Activated gamma-delta T cell treated with anti-CD3 and anti-CD28 coated beads, Interleukin-2, amount 50 U/mL, for 16 hours (primary cell): ENCODE measurements around the gene CASP10.
"Not testable (repeated sequence)": the region's sequence is repeated elsewhere in the genome, so short reads cannot be mapped to it uniquely, and the experiment has no call there.

ENCODE experiments used
- DNase-seq: peaks from one replicate; pipeline ENCODE4 v3.0.0-alpha.2; 2020; ENCODE audit warnings: low read depth

CASP10 gene

DNA sequence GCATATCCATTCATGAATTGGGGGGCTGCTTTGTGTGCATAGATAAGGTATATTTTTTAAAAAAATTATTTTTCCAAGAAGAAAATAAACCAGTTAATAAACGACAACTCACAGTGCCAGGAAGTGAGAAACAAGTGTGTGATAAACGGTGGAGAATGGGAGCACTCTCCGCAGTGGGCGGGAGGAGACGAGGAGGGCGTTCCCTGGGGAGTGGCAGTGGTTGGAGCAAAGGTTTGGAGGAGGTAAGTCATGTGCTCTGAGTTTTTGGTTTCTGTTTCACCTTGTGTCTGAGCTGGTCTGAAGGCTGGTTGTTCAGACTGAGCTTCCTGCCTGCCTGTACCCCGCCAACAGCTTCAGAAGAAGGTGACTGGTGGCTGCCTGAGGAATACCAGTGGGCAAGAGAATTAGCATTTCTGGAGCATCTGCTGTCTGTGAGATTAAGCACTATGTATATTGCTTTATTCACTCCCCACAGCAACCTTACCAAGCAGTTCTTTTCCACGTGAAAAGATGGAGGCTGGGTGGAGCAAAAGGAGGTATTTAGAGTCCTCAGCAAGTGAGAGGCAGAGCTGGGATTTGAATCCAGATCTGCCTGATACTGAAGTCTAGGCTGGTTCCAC lies 50.4 kb downstream of the CASP10 start:
- peak; percentile 77 for DNase-seq

DNA sequence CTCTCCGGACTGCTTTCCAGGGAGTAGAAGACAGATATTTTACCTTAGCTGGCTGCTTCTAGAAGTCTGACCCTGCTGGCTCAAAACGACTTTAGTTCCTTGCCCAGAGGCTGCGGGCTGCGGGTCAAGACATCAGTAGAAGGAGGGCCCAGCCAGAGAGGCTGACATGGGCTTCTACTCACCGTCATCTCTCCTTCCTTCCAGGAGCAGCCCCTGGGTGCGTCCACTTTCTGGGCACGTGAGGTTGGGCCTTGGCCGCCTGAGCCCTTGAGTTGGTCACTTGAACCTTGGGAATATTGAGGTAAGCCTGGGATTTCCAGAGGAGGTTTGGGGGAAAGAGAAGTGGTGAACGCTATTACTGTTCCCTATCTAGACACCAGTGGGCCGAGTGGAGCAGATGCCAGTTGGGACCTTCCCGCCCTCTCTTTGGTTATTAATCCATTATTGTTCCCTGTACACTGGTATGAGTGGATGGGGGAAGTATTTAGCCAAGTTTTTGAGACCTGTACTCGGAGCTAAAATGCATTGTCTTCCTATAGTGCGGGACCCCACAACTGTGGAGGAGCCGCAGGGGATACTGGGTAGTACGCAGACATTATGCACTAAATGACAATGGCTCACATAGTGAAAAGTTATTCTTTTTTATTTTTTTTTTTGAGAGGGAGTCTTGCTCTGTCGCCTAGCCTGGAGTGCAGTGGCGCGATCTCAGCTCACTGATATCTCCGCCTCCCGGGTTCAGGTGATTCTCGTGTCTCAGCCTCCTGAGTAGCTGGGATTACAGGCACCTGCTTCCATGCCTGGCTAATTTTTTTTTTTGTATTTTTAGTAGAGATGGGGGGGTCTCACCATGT lies 51.1 kb downstream of the CASP10 start:
- DNase-seq = no peak

DNA sequence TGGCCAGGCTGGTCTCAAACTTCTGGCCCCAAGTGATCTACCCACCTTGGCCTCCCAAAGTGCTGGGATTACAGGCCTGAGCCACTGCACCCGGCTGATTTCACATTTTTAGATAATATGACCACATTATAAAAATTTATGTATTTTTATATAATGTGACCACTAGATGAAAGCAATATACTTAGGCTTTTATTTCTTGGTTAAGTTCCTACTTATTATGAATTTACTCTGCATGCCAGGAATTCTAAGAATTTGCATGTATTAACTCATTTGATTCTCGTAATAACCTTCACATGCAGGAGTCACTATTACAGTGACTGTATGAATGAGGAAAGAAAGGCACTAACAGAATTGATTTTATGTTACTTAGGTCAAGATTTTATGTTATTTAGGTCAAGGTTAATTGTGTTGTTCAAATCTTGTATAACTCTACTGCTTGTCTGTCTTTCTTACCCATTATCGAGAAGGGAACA lies 51.8 kb downstream of the CASP10 start:
- no peak for DNase-seq

DNA sequence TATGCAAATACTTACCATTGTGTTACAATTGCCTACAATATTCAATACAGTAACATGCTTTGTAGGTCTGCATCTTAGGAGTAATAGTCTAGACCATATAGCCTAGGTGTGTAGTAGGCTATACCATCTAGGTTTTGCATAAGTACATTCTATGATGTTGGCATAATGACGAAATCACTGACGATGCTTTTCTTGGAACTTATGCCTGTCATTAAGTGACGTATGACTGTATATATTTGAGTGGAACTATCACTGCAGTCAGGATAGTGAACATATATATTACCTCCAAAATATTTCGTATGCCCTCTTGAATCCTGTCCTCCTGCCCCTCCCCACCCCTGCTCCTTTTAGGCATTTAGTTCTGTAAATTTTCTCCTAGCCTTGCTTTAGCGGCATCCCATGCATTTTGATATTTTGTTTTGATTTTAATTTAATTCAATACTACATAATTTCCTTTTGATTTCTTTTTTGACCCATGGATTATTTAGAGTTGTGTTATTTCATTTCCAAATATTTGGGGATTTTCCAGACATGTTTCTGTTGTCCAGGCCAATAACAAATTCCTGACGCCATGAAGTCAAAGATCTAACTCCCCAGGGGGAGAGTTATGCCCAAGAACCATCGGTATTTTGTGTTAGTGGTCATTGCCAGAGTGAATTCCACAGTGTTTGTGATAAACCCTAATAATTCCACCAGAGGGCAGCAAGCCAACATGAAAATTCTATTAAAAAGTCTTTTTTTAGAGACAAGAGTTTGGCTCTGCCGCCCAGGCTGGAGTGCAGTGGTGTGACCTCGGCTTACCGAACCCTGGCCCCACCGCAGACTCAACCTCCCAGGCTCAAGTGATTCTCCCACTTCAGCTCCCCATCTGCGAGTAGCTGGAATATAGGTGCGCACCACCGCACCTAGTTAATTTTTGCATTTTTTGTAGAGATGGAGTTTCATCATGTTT lies 53.2 kb downstream of the CASP10 start:
- peak; percentile 40 for DNase-seq

DNA sequence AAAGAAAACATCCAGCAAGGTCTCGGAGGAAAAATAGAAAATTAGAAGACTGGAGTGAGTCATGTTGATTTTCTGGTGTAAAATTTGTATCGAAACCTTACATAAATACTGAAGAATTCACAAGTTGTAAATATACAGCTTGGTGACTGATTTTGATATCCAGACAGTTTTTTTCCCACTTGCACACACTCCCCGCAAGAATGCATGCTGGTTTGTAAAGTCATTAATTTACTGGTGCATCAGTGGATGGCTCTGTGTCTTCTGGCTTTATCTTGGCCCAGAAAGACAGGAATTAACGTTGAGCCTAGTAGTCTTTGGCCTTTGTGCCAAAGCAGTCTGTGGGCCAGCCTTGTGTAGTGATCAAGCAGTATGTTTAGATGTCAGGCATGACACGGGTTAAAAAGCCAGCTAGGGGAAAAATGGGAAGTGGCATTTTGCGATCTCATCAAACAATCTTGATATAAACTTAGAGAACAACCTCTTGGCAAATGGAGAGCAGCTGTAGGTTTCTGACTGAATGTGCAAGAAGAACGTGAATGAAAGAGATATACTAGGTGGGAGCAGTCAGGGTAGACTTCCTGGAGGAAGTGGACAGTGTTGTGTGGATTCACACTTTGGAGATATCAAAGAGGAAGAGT lies 54.7 kb downstream of the CASP10 start:
- no peak for DNase-seq

DNA sequence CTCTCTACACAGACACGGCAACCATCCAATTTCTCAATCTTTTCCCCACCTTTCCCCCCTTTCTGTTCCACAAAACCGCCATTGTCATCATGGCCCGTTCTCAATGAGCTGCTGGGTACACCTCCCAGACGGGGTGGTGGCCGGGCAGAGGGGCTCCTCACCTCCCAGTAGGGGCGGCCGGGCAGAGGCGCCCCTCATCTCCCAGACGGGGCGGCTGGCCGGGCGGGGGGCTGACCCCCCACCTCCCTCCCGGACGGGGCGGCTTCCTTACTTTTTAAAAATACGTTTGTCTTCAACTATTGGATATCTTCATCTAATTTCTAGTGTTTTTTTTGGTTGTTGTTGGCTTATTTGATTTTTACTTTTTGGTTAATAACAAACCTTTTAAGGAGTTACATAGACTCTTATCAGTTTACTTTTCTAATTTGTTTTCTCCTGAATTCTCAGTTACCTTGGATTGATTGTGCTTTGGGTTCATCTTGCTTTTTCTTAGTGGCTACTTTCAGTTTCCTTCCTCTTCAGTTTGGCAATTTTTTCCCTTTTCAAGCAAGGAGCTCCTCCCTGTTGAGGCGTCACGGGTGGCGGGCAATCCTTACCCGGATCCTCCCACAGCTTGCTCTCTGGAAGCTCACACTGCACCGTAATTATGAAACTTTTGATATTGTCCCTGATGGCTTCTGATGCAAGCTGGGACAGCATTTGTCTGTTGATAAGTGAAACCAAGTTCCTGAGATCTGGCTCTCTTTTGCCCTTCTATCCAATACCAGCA lies 56.4 kb downstream of the CASP10 start:
- DNase-seq = not testable (repeated sequence)

DNA sequence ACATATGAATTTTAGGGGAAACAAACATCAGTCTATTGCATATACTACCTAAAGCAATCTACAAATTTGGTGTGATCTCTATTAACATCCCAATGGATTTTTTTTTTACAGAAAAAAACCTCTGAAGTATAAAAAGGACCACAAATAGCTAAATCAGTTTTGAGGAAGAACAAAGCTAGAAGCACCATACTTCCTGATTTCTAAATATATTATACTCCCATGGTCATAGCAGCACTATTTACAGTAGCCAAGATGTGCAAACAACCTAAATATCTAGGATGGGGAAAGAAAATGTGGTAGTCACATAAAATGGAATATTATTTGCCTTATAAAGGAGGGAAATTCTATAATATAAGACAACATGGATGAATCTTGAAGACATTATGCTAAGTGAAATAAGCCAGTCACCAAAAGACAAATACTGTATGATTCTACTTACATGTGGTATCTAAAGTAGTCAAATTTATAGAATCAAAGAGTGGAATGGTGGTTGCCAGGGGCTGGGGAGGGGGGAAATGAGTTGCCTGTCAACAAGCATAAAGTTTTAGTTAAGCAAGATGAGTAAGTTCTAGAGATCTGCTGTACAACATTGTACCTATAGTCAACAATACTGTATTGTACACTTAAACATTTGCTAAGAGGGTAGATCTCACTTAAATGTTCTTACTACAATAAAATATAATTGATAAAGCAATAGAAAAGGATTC lies 59.8 kb downstream of the CASP10 start:
- no peak for DNase-seq

DNA sequence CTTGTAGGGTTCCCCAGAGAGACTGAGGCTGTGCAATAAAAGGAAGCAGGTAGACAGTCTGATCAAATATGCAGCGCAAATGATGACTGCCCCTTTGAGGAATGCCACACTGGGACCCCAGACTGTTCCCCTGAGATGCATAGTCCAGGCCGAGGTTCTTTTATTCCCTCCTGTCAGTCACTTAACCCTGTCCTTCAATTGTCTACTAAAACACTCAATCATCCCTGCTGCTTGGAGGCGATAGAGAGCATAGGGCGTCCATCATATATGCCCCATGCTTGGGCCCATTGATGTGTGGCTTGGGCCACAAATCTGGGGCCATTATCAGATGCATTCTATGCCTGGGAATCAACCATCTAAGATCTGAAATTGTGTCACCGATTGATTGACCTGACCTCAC lies 61.9 kb downstream of the CASP10 start:
- no peak for DNase-seq

DNA sequence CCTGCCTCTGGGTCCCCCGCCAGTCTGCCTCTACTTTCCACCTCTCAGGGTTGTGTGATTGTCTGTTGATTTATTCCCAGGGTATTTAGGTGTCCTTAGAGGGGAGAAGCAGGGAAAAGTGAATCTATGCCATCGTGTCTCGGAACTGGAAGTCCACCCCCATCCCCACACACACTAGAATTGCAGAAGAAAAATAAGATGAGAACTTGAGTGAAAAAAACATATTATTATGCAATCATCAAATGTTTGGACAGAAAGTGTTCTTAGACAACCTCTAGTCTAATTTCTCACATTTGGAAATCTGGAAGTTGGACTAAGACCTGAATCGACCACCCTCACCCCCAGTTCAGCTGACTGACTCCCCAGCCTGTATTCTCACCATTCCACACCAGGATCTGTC lies 63.3 kb downstream of the CASP10 start:
- no peak for DNase-seq

DNA sequence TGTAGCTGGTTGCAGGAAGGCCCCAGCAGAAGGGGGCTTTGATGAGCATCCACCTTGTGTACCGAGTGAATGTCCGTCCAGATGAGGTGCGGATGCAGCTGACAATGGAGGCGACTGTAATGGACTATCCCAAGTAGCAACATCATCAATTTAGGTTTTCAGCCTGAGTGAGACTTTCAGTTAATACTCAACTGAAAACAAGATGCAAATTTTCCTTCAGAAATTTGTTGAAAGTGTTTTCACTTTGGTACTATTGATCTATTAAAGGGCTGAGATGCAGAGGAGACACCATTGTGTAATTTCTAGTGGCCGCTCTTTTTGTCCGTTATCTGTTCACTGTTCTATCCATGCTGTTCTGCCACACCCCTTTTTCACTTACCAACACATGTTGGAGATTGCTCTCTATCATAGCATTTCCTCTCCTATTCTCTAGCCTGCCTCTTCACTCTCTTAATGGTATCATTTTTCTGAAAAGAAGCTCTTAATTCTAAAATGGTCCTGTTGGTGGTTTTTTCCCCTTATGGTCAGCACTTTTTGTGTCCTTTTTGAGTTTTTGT lies 65.4 kb downstream of the CASP10 start:
- no peak for DNase-seq

DNA sequence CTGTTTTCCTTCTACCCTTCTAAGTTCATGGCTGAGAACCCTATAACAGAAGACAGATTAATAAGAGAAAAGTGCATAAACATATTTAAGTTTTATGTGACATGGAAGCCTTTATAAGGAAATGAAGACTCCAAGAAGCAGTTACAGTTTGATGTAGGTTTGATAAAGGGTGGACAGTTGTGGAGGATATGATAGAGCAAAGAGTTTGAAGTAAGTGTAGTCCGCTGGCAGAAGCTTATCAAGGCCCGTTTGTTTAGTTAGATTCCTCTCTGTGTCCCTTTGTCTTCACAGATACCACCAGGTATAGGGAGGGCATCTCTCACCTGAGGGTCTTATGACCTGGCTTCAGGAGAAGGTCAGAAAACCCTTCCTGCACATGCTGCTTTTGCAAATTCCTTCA lies 66.9 kb downstream of the CASP10 start:
- no peak for DNase-seq

DNA sequence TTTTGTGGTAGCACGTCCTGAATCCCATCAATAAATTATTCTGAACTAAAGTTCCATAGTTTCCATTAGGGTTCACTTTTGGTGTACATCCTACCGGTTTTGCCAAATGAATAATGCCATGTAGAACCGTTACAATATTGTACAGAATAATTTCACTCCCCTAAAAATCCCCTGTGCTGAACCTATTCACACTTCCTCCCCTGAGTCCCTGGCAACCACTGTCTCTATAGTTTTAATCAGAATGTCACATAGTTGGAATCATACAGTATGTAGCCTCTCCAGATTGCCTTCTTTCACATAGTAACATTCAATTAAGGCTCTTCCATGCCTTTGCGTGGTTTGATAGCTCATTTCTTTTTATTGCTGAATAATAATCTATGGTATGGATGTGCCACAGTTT lies 67.8 kb downstream of the CASP10 start:
- no peak for DNase-seq

DNA sequence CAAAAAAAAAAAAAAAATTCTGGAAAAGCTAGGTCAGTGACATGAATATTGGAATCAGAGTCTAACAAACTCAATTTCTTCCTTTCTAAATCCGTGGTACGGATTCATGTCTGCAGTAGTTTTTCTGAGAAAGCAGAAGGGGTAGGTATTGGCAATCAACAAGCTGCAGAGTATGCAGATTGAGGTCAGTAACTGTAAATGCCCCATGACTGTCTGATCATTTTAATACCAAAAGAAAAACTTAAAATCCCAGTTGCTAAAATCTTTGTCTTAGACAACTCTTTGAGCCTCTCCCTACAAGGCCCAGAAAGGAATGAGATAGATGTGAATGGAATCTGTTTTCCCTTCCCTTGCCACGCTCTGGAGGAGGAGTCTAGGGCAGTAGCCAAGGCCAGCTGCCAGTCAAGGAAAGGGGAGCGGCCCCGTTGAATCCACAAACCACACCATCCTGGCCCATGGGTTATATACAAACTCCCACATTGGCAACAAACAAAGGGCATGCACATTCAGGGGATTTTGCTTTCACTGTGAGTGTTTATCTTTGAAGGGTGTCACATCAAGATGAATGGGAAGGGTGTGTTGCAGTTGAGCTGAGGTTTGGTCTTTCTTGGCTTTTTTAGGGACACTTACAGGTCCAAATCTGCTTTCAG lies 71.3 kb downstream of the CASP10 start:
- DNase-seq = no peak

DNA sequence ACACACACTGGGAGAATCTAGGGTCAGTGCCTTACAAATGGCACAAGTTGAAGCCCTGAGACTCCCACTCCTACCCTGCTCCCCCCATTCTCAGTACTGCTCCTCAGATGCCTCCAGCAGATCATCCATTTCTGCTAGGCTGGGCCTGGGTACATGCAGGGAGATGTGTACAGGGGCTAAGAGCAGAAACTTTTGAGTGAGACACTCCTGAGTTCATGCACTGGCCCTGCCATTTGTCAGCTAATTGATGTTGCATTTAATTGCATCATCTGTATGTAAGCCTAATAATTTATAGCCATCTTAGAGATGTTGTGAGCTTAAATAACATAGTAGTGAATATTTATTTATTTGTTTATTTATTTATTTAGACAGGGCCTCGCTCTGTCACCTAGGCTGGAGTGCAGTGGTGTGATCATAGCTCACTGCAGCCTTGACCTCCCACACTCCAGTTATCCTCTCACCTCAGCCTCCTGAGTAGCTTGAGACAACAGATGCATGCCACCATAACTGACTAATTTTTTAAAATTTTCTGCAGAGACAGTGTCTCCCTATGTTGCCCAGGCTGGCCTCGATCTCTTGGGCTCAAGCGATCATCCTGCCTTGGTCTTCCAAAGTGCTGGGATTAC lies 72.6 kb downstream of the CASP10 start:
- no peak for DNase-seq

DNA sequence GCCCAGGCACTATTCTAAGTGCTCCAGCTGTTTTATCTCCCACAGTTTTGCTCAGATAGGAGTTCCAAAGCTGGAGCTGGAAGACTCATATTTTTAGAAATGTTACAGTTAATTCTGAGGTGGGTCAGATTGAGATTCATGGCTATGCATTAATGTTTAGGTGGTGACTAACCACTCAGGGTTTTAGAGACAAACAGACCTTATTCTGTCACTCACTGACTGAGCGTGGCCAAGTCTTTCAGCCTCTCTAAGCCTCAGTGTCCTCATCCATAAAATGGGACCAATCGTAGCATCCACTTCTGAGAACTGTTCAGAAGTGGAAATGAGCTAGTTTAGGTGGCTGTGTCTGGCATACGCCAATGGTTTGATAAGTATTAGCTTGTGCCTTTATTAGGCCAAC lies 73.1 kb downstream of the CASP10 start:
- DNase-seq = no peak

DNA sequence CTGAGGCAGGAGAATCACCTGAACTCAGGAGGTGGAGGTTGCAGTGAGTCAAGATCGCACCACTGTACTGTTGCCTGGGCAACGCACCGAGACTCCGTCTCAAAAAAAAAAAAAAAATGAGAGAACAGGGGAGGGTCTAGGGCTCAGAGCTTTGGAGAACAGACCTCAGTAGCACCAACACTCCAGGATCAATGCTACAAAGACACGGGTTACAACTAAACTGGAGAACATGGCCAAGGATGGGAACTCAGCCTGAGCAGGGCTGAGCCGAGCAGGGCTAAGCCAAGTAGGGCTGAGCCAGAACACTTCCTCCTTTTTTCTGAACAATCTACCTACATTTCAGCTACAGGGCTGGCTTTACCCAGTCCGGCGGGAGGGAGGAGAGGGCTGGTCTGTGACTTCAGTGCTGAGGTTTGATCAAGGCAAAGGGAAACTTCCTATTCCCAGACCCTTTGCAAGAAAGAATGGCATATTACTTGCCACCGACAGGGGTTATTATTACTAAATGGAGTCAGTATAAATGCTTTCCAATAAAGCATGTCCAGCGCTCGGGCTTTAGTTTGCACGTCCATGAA lies 74.5 kb downstream of the CASP10 start:
- no peak for DNase-seq

DNA sequence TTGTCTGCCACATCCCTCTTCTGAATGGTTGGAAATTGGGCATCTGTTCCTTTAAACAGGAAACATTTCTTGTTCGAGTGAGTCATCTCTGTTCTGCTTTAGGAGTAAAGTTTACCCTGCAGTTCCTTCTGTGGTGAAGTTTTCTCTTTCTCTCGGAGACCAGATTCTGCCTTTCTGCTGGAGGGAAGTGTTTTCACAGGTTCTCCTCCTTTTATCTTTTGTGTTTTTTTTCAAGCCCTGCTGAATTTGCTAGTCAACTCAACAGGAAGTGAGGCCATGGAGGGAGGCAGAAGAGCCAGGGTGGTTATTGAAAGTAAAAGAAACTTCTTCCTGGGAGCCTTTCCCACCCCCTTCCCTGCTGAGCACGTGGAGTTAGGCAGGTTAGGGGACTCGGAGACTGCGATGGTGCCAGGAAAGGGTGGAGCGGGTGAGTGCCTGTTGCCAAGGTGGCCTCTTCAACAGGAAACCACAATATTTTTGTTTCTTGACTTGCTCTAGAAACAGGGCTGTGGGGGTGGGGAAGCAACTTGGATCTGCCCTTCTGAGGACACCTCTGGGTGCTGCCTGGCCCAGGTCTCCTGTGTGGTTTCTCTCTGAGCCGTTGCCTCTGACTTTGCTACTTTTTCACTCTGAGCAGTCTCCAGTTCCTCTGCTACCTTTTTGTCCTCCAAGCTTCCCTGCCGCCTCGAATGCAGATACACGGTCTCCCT lies 75.2 kb downstream of the CASP10 start:
- DNase-seq = peak; percentile 84
